Measurements from ENCODE around the gene CPNE8.

CPNE8 gene

DNA sequence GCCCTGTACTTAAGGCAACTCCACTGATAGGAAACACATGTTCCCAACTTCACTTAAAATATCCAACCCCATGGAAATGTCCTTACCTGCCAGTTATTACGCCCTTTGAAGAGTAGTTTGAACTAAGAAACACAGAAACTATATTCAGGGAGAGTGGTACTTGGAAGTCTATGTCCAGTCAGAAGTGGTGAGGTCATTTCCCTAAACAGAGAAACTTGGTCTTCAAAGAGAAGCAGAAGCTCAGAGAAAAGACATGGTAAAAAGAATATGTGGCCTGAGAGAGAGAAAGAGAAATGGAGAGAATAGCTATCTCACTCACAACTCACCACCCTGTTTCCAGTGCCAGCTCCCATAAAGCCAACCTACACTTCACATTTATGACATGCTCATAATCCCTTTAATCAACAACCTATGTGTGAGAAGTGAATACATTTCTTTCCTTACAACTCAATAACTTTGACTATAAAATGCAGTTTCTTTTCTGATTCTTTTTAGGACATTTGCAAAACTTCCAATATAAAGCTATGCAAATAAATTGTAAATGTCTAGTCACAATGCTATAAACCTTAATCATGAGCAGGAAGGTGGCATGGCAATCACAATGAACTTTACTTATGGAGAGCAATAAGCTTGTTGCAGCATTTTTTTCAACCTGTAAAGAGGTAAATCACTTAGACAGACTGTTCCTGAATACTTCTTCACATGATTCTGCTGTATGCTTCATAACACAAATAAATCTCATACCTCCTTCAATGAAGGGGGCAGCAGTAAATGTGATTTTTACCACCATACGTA, 67.1 kb downstream of the CPNE8 start:
- no peak for DNase-seq (ENCODE audit: low read depth in 2 of 2)

DNA sequence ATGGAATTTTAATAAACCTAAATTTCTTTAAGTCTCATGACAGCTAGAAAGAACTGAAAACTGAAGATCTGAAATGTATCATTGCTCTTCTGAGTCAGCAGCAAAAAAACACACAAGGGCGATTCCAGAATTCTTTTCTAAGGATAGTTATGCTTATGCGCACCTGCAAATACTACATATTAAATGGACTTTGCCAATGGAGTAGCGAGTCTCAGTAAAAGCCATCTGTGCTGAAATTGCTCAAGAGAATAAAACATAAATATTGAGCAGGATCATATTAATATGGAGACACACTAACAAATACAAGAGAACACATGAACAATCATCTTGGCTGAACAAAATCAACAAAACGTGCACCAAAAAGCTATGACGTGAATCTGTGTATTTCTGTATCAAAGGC, 73.7 kb downstream of the CPNE8 start:
- no peak for DNase-seq (ENCODE audit: low read depth in 2 of 2)

DNA sequence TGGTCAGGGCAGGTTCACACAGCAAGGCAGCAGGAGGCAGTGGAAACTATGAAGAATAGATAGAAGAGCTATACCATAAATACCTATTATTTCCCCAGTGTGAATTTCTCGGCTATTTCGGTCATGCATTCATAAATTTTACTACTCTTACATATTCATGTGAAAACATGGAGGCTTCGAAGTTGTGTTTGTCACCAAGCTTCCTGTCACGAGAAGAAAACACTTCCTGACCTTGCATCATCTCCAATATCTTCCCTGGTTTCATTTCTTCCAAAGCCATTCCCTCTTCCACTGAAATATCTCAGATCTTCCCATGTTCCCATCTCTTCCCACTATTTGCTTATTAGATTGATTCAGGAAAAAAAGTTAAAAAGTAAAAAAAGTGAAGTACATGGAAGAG, 80.4 kb downstream of the CPNE8 start:
- DNase-seq (ENCODE audit: low read depth in 2 of 2): no peak

DNA sequence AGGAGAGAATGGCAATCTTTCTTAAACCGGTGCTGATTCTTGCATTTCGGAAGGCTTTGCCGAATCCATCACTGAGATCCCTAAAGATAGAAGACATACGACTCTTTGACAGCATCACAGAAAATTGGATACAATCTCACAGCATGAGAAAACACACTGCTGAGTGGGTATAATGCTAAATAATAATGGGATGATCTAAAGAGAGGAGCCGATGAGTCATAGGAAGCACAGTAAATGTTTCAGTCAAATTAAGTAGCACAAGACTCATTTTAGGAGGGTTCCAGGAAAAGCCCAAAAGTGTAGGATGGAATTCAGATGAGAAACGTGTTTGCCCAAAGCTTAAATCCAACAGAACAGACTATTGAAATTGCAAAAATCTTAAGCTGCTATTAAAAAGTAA, 81.7 kb downstream of the CPNE8 start:
- no peak for DNase-seq (ENCODE audit: low read depth in 2 of 2)

DNA sequence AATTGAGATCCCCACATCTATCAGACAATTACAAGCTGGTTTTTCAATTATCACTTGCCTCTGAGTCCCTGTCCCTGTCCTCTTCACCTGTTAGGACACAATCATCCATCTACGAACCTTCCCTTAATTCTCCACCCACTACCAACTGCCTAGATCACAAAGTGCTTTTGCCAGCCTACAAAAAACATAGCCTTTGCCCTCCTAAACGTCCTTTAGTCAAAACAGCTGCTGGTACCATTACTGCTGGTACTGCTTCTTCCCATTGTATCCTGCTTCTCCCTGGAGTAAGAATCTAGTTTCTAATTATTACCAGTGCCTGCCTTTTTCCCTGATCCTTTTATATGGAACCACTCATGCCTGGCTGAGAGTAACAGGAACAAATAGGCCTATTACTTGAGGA, 82.1 kb downstream of the CPNE8 start:
- no peak for DNase-seq (ENCODE audit: low read depth in 2 of 2)

DNA sequence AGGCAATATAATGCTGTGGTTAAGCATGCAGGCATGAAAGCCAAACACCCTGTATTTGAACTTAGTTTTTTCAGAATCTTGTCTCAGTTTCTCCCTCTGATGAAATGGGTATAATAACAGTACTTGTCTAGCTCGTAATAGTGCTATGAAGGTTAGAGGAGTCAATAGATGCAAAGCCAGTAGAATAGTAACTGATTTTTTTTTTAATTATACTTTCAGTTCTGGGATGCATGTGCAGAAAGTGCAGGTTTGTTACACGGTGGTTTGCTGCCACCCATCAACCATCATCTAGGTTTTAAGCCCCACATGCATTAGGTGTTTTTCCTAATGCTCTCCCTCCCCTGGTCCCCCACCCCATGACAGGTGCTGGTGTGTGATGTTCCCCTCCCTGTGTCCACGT, 87.4 kb downstream of the CPNE8 start:
- DNase-seq (ENCODE audit: low read depth in 2 of 2): no peak

DNA sequence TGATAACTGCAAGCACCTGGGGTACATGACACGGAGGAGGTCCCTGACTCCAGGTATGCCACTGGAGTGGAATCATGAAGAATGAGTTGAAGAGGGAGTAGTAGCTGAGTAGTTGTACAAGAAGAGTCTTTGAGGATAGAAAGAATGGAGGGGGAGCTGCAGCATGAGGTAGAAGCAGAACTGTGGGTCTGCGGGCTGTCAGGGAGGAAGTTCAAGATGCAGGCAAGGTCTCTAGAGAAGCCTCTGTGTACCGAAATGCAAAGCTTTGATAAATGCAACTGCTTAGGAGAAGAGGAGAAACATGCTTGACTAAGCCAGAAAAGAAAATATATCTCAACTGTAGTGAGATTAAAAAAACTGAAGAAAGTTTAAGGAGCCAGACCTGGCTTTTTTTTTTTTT, 91.5 kb downstream of the CPNE8 start:
- no peak for DNase-seq (ENCODE audit: low read depth in 2 of 2)

DNA sequence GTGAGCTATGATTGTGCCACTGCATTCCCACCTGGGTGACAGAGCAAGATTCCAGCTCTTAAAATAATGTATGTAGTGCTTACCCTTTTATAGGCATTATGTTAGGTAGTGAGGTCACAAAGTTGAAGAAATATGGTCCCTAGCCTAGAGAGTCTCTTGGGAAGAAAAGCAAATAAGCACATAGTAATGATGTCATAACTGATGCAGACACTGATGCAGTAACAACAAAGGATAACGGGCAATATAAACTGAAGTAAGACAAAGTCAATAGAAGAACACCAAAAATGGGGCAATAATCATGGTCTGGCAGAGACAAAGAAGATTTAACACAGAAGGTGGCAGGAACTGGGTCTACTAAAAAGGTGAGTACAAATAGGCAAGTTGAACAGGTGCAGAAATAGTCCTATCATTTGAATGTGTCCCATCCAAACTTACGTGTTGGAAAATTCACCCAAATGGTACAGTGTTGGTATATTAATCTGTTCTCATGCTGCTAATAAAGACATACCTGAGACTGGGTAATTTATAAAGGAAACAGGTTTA, 93.5 kb downstream of the CPNE8 start:
- no peak for DNase-seq (ENCODE audit: low read depth in 2 of 2)

DNA sequence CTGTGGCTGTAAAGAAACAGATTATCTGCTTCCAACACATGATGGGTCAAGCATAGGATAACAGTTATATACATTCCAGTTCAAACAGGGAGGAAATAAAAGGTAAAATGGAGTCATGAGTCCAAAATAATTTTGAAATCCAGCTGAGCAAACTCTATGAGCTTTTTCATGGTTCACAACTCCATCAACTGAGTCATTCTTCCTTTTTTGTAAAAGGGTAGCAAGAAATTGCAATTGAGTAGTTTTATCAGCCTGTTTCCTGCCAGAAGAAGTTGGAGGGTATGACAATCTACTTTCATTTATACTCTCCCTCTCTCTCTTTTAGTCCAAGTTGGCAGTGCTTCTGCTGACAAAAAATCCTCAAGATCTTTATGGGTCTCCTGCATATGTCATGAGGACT, 95.6 kb downstream of the CPNE8 start:
- DNase-seq (ENCODE audit: low read depth in 2 of 2): no peak

DNA sequence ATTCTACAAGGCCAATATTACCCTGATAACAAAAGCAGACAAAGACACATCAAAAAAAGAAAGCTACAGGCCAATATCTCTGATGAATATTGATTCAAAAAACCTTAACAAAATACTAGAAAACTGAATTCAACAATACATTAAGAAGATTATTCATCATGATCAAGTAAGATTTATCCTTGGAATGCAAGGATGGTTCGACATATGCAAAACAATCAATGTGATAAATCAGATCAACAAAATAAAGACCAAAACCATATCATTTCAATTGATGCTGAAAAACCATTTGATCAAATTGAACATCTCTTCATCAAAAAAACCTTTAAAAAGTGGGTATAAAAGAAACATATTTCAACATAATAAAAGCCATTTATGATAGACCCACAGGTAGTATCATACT, 117.3 kb downstream of the CPNE8 start:
- DNase-seq (ENCODE audit: low read depth in 2 of 2): no peak

DNA sequence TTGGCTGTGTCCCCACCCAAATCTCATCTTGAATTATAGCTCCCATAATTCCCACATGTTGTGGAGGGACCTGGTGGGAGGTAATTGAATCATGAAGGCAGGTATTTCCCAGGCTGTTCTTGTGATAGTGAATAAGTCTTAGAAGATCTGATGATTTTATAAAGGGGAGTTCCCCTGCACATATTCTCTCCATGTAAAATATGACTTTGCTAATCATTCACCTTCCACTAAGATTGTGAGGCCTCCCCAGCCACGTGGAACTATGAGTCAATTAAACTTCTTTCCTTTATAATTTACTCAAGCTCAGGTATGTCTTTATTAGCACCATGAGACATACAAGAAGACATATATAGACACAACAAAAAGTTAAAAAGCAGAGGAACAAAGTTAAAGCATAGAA, 120.0 kb downstream of the CPNE8 start:
- DNase-seq (ENCODE audit: low read depth in 2 of 2): no peak

DNA sequence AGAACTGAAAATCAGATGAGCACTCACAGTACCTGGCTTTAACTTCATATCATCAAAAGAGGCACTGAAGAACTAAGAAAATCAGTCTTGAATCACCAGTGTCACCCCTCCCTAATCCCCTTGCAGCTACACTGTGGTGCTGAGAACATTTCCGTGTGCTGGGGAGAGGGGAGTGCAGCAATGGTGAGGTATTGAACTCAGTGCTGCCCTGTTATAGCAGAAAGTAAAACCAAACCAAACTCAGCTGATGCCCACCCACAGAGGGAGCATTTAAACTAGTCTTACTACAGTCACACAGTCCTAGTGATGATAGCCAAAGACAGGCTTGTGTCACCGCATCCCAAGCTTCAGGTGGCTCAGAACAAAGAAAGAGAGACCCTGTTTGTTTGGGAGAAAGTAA, 122.1 kb downstream of the CPNE8 start:
- DNase-seq (ENCODE audit: low read depth in 2 of 2): no peak

DNA sequence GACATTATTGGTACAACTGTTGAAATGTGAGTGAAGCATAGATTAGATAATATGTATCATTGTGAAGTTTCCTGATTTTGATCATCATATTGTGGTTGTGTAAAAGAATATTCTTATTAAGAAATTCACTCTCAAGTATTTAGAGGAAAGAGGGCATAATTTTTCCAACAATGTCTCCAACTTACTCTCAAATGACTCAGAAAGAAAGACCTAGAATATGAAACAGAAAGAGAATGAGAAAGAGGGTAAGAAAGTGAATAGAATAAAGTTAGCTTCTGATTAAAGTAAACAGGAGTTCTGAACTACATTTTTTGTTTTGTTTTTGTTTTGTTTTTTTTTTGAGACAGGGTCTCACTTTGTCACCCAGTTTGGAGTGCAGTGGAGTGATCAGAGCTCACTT, 123.0 kb downstream of the CPNE8 start:
- no peak for DNase-seq (ENCODE audit: low read depth in 2 of 2)

DNA sequence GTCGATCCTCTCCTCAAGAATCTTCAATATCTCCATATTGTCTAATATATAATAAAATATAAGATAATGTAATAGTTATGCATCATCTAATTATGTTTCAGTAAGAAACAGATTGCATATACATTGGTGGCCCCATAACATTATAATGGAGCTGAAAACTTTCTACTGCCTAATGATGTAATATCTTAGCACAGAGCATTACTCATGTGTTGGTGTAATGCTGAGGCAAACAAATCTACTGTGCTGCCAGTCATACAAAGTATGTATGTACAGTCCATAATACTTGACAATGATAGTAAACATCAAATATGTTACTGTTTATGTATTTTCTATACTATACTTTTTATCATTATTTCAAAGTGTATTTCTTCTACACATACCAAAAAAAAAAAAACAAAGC, 128.7 kb downstream of the CPNE8 start:
- no peak for DNase-seq (ENCODE audit: low read depth in 2 of 2)

DNA sequence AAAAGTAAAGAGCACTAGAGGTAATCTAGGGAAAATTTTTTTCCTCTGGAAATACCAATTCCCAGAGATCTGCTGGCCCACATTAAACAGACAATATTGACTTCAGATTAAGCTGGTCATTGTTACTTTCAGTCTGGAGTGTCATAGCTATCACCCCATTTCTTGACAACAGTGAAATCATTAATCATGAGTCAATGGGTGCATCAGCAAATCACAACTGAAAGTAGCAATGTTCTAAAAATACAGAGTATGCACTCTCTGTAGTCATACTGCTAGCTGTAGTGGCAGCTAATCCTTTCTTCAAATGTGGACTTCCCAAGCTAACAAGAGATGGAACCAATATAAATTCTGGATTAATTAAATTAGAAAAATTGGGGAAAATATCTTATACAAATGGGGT, 129.9 kb downstream of the CPNE8 start:
- DNase-seq (ENCODE audit: low read depth in 2 of 2): no peak

DNA sequence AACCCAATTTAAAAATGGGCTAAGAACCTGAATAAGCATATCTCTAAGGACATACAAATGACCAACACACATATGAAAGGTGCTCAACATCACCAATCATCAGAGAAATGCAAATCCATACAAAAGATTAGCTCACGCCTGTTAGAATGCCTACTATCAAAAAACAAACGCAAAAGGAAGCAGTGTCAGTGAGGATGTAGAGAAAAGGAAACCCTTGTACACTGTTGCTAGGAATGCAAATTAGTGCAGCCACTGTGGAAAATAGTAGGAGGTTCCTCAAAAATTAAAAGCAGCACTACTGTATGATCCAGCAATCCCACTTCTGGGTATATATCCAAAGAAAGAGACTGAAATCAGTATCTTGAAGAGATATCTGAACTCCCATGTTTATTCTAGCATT, 133.0 kb downstream of the CPNE8 start:
- no peak for DNase-seq (ENCODE audit: low read depth in 2 of 2)

DNA sequence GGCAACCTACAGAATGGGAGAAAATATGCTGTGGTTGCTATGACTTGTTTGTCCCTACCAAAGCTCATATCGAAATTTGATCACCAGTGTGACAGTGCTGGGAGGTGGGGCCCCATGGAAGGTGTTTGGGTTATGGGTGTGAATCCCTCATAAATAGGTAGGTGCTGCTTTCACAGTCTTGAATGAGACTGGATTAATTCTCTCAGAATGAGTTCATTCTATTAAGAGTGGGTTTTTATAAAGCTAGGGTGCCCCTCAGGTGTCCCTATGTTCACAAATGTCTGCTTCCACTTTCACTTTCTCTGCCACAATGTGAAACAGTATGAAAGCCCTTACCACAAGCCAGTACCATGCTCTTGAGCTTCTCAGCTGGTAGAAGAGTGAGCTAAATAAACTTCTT, 133.5 kb downstream of the CPNE8 start:
- DNase-seq (ENCODE audit: low read depth in 2 of 2): no peak

DNA sequence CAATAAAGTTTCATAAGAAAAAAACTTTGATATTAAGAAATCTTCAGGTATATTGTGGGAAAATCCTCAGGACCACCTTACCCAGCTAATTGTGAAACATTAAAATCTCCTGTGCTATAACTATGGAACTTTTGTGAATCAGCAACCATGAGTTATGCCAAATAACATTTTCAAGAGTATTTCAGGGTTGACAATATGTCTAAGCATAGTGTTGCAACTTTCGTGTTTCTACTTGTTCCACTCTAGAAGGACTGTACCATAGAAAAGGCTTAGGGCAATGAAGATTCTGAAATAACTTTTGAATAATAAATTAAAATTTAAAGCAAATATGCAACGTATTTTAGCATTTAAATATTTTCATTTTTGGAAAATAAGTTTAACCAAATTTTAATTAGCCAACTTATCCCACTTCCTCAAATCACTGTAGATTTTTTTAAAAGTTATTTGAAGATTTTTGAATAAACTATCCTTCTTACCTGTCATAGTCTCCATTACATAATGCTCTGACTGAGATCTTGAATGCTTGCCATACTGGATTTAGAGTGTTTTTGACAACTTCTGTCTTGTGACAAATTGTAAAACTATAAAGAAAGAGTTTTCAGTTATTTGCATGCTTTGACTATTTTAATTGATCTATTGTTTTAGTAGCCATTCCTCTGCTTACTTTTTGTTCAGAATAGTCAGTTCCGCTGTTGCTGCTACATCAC, 143.6 kb downstream of the CPNE8 start:
- DNase-seq (ENCODE audit: low read depth in 2 of 2): no peak

DNA sequence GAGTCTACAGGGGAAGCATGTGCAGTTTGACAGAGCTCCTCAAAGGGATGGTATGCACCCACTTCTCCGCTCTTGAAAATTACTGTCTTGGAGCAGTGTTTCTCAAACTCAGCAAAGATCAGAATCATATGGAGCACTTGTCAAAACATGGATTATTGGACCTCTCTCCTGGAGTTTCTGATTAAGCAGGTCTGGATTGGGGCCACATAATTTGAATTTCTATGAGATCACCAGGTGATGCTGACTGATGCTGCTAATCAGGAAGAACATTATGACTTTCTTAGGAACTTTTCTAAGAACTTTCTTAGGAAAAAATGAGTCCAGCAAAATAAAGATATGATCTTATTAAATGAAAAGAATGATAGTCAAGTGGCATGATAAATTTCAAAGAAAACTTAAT, 144.3 kb downstream of the CPNE8 start:
- no peak for DNase-seq (ENCODE audit: low read depth in 2 of 2)

DNA sequence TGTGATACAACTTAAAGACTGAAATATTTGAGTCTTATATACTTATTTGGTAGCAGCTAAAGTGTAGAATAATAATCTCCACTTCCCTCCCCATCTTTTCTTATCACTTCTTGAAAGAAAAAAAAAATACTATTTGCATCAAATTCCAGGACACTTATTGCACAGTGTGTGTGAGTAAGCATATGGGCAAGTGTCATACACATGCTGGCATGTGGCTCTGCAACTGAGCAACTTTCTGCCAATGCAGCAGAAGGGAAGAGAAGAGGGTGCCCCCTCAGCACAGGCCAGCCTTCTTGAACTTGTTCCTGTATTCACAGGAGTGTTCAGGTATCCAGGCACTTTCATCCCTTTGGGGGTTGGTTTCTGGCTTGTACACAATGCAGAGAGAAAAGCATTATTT, 145.8 kb downstream of the CPNE8 start:
- no peak for DNase-seq (ENCODE audit: low read depth in 2 of 2)

DNA sequence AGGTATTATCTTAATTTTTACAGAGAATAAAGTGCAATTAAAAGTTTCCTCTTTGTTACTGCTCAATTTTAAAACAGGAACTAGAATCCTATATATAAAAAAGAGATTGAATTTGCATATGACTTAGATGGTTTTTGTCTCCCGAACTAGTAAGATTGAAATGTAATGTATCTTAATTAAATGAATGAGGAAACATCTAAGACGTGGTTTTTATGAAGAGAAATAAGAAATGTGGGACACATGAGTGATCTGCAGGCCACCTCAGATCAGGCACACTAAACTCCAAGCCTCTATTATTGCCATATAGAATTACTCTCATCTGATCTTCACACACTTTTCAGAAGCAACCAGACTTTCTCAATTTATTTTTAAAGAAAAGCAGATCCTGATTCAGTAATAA, 158.6 kb downstream of the CPNE8 start:
- DNase-seq (ENCODE audit: low read depth in 2 of 2): no peak

DNA sequence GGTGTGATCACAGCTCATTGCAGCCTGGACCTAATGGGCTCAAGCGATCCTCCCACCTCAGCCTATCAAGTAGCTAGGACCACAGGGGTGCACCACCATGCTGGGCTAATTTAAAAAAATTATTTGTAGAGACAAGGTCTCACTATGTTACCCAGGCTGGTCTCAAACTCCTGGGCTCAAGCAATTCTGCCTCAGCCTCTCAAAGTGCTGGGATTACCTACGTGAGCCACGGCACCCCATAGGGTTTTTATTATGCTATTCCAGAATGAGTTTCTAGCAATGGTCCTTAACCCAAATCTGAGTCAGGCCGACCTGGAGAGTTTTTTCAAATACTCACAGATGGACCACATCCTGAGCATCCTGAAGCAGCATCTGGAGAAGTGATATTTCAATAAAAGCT, 159.8 kb downstream of the CPNE8 start:
- DNase-seq (ENCODE audit: low read depth in 2 of 2): no peak

DNA sequence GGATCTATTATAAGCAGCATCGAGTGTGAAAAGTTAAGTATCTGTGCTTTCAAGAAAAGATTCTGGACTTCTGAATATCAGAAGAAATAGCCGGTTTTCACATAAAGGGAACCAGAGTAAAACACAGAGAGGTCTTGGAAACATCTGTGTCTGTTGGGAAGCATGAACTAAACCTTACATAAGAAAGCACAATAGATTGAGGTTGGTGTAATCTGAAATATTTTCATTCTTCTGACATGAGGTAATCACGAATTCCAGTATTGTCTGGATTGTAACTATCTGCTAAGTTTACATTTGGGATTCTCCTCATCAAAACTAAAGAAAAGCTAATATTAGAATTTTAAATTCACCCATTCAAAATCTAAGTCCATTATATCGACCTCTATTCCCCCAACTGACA, 161.3 kb downstream of the CPNE8 start:
- DNase-seq (ENCODE audit: low read depth in 2 of 2): no peak

All from stimulated activated CD4-positive, alpha-beta T cell treated with anti-CD3 and anti-CD28 coated beads, Interleukin-12 subunit alpha, Interleukin-12 subunit beta, amount 100 ng/mL, for 24 hours (primary cell).